Keratinocyte (primary cell): ENCODE data around the gene PSME4. TPM values are rescaled to one million over a fixed set of nuclear protein-coding genes. Genes with fewer than 3 reads are reported as not detected.
A peak's percentile ranks its signal among the peaks of the same experiment; 100 is the strongest.

Experiments
- DNase-seq: peaks from one replicate; pipeline ENCODE4 v3.0.0-alpha.2; 2011; ENCODE audit warnings: low read depth, missing footprints, low spot score
- FAIRE-seq: peaks from 2 replicates; lab custom pipeline; 2011; peaks lifted over from hg19 to GRCh38; lab: Jason Lieb, UNC
- H2AFZ ChIP-seq: 2 replicates; pipeline ENCODE4 v1.6.0; 2012; ENCODE audit warnings: low read length, control low read depth, inconsistent platforms; ENCODE audit not compliant: control insufficient read depth
- H3K27ac ChIP-seq: 2 replicates; pipeline ENCODE4 v1.5.1; 2011; ENCODE audit warnings: low read length; ENCODE audit not compliant: control insufficient read depth, insufficient read depth
- H3K27me3 ChIP-seq: 3 replicates; pipeline ENCODE4 v1.6.0; 2011; ENCODE audit warnings: low read length; ENCODE audit not compliant: control insufficient read depth, insufficient read depth; ENCODE audit errors: extremely low read depth
- H3K36me3 ChIP-seq, 2 experiments: 2 replicates in 1 of 2; 3 replicates in 1 of 2; pipeline ENCODE4 v1.5.1; 2011; ENCODE audit warnings: low read length in 2 of 2, mild to moderate bottlenecking in 1 of 2; ENCODE audit not compliant: control insufficient read depth in 2 of 2, insufficient read depth in 2 of 2; ENCODE audit errors: extremely low read depth in 1 of 2
- H3K4me1 ChIP-seq: 3 replicates; pipeline ENCODE4 v1.5.1; 2011; ENCODE audit warnings: low read length; ENCODE audit not compliant: control insufficient read depth, insufficient read depth; ENCODE audit errors: extremely low read depth
- H3K4me2 ChIP-seq: 3 replicates; pipeline ENCODE4 v1.6.0; 2011; ENCODE audit warnings: low read depth, low read length; ENCODE audit not compliant: control insufficient read depth, insufficient read depth; ENCODE audit errors: extremely low read depth
- H3K4me3 ChIP-seq, 3 experiments: fragments of 200-600 bp in 1 of 3; sonication (generic) in 1 of 3; 2 replicates in 2 of 3; 3 replicates in 1 of 3; pipeline ENCODE4 v1.5.1; 2011 to 2016; ENCODE audit warnings: low read length in 3 of 3, mild to moderate bottlenecking in 3 of 3, control low read depth in 2 of 3, inconsistent platforms in 1 of 3, low read depth in 1 of 3, mixed read lengths in 1 of 3, mixed run types in 1 of 3, moderate library complexity in 1 of 3; ENCODE audit not compliant: control insufficient read depth in 2 of 3, insufficient read depth in 2 of 3; ENCODE audit errors: extremely low read depth in 1 of 3
- H3K79me2 ChIP-seq: 2 replicates; pipeline ENCODE4 v1.6.0; 2012; ENCODE audit warnings: low read length; ENCODE audit not compliant: control insufficient read depth, insufficient read depth
- H3K9ac ChIP-seq: 3 replicates; pipeline ENCODE4 v1.6.0; 2011; ENCODE audit warnings: low read length; ENCODE audit not compliant: control insufficient read depth, insufficient read depth; ENCODE audit errors: extremely low read depth
- H3K9me1 ChIP-seq: 3 replicates; pipeline ENCODE4 v1.6.0; 2011; ENCODE audit warnings: low read length; ENCODE audit not compliant: control insufficient read depth, insufficient read depth; ENCODE audit errors: extremely low read depth
- H3K9me3 ChIP-seq: 2 replicates; pipeline ENCODE4 v1.5.1; 2012; ENCODE audit warnings: low read depth, low read length; ENCODE audit not compliant: control insufficient read depth
- H4K20me1 ChIP-seq: 3 replicates; pipeline ENCODE4 v1.6.0; 2011; ENCODE audit warnings: low read length; ENCODE audit not compliant: control insufficient read depth, insufficient read depth; ENCODE audit errors: extremely low read depth
- CTCF ChIP-seq, 3 experiments: IDR thresholded peaks in 1 of 3; conservative IDR thresholded peaks in 1 of 3; optimal IDR thresholded peaks in 1 of 3; 2 replicates in 2 of 3; 3 replicates in 1 of 3; pipeline versions ENCODE3 to v1.5.1; 2011; ENCODE audit warnings: low read length in 3 of 3, mild to moderate bottlenecking in 3 of 3, moderate library complexity in 2 of 3, control low read depth in 1 of 3, inconsistent platforms in 1 of 3; ENCODE audit not compliant: insufficient read depth in 2 of 3; ENCODE audit errors: extremely low read depth in 1 of 3
- EZH2 ChIP-seq: IDR thresholded peaks from one replicate; pipeline ENCODE4 v1.6.1; 2012; ENCODE audit warnings: inconsistent platforms, mild to moderate bottlenecking, low read length, moderate library complexity
- dilution Hi-C: fragments of 300-500 bp; cut with MboI; formaldehyde crosslinking; loops from one replicate; pipeline ENCODE4 v1.7.0; 2020; ENCODE audit warnings: low sequenced_read_pairs; ENCODE audit not compliant: extremely low pct_ligation_motif_present
- polyA minus RNA-seq, 3 experiments: library from RNA; depleted of rRNA, polyadenylated mRNA; stranded (reverse); fragments of >200 nt; gene quantifications; 1 replicate in 1 of 3; 2 replicates in 1 of 3; 3 replicates in 1 of 3; pipeline ENCODE4 v1.2.3, GENCODE V29; 2011
- polyA plus RNA-seq, 5 experiments: library from polyadenylated mRNA; depleted of rRNA in 3 of 5; stranded (reverse) in 3 of 5; stranded (forward) in 1 of 5; unstranded in 1 of 5; fragments of >200 nt; gene quantifications; 1 replicate in 1 of 5; 2 replicates in 3 of 5; 3 replicates in 1 of 5; pipeline versions ENCODE4 v1.2.1 to v1.2.3, GENCODE V29; 2011 to 2012; ENCODE audit warnings: missing spikeins in 2 of 5, low read depth in 1 of 5, low replicate concordance in 1 of 5

Gene PSME4
- polyA plus RNA-seq (45.8 to 59.4 TPM (median 46.2 TPM) in 3 replicates), polyA minus RNA-seq (25.1 to 154 TPM (median 91.7 TPM) in 3 replicates)
- polyA plus RNA-seq (2011; ENCODE audit: low read depth) = 22.6 TPM
- 36.9 and 76.6 TPM in 2 replicates for polyA plus RNA-seq (2011; cell fraction: cytosol; rRNA removed)
- polyA plus RNA-seq (2011; cell fraction: nucleus; rRNA removed) = 92.7 and 104 TPM in 2 replicates
- polyA plus RNA-seq (2012; ENCODE audit: low replicate concordance) = 41.5 and 58.1 TPM in 2 replicates
- polyA minus RNA-seq (2011; cell fraction: cytosol; rRNA and poly(A)+ RNA removed) = 46.6 TPM
- 69.2 and 158 TPM in 2 replicates for polyA minus RNA-seq (2011; cell fraction: nucleus; rRNA and poly(A)+ RNA removed)

DNA sequence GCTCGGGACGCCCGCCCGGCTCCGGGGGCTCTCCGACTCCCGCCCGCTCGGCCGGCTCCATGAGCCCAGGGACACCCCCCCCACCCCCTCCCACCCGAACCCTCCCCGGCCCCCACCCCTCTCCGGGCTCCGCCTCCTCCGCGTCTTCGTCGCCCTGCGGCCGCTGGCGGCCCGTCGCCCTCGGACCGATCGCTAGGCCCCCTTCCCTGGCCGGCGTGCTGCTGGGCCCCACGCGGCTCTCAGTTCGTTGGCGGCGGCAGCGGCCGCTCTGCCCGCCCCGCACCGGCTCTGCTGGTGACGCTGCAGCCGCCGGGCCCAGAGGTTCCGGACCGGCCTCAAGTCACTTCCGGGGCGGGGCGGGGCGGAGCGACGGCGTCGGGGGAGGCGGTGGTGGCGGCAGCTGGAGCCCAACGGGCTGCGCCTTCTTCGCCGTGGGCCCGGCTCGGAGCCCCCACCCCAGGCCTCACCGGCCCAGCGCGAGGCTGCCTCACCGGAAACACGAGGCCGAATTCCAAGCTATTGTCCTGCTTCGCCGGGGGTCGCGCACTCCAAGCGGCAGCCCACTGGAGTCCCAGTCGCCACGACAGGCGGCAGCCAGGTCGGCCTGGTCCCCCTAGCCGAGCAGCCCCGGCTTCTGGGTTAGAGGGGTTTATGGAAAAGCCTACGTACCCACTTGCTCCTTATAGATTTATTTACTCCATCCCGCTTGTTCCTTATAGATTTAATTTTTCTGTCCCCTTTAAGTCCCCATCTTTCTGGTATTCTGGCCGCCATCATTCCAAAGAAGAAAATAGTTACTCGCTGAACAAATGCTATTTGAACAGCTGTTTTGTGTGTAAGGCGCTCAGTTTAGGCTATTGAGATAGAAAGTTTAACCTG, at the start of gene PSME4:
Gene PSME4 (minus strand): TSS at position 270 of the 879 bp plus-strand sequence. CDS start 209 bp downstream, at position 61.
- Histone ChIP-seq H3K4me1 (peaks cover 17% of the 10 kb centered on the region), H3K79me2 (peaks cover 52% of the 10 kb centered on the region), H3K4me3 (peak within 1 kb of the TSS; percentile 85 to 99 (median 98)), H4K20me1 (peaks cover 3% of the 10 kb centered on the region), H3K27me3 (no peaks in the 10 kb centered on the region), H3K9ac (peak within 1 kb of the TSS; percentile 99), H3K36me3 (peaks cover 0 to 7% of the 10 kb centered on the region in 2 experiments), H3K4me2 (peak within 1 kb of the TSS; percentile 92), H3K27ac (peak within 1 kb of the TSS; percentile 98), H3K9me1 (no peaks in the 10 kb centered on the region), H3K9me3 (no peaks in the 10 kb centered on the region), H2AFZ (peak within 1 kb of the TSS; percentile 81)
- FAIRE-seq = no peak
- dilution Hi-C loops = no loop called here
- no peak for DNase-seq
- TF ChIP-seq EZH2 (no peak), CTCF (optimal IDR thresholded peaks at IDR 0.05 in 1 of 3, IDR thresholded peaks at IDR 0.05 in 1 of 3, conservative IDR thresholded peaks at IDR 0.05 in 1 of 3; ENCODE audit: extremely low read depth in 1 of 3, insufficient read depth in 2 of 3, low read length in 3 of 3) (no peak)

DNA sequence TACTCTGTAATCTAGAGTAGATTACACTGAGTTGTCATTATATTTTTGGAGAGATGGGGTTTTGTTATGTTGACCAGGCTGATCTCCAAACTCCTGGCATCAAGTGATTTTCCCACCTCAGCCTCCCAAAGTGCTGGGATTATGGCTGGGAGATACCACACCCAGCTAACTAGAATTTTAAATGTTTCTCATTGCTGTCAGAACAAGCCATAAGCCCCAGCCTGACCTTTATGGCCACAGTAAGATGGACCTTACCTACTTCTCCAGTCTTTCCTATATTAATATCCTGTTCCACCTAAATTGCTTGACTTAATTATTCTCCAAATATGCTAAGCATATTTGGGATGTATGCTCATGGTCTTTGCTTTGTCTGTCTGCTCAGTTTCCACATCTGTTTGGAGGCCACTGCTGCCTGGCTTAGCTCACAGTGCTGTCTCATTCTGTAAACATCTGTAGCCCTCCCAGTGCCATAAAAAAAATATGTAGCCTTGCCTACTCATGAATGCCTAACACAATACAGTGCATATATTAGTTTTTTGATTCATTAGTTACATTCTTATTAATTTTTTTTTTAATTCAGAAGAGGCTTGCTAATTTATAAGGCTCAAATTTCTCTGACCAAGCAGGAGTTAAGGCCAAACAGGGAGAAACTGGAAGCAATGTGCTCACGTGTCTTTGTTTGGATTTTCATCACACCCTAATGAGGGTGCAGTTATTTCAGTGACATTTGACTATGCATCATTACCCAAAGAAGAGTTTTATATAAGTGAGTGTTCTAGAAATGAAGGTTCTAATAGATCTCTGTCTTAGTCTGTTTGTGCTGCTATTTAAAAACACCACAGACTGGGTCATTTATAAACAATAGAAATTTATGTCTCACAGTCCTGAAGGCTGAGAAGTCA, 45.3 kb upstream of the PSME4 start:
- no peak overlapping the region for H2AFZ ChIP-seq
- H3K9me3 ChIP-seq = peaks cover 2% of the 10 kb centered on the region
- no peak overlapping the region for H3K27ac ChIP-seq
- no peaks in the 10 kb centered on the region for H3K79me2 ChIP-seq
- H3K9ac ChIP-seq = no peak overlapping the region
- peaks cover 0 to 2% of the 10 kb centered on the region in 2 experiments for H3K36me3 ChIP-seq
- FAIRE-seq = no peak
- H3K4me2 ChIP-seq = no peak overlapping the region
- H4K20me1 ChIP-seq = no peaks in the 10 kb centered on the region
- no peaks in the 10 kb centered on the region for H3K9me1 ChIP-seq
- no peak for TF ChIP-seq CTCF (optimal IDR thresholded peaks at IDR 0.05 in 1 of 3, IDR thresholded peaks at IDR 0.05 in 1 of 3, conservative IDR thresholded peaks at IDR 0.05 in 1 of 3; ENCODE audit: extremely low read depth in 1 of 3, insufficient read depth in 2 of 3, low read length in 3 of 3)
- no peak for TF ChIP-seq EZH2
- DNase-seq = no peak
- no peak overlapping the region for H3K4me3 ChIP-seq
- no peaks in the 10 kb centered on the region for H3K4me1 ChIP-seq
- dilution Hi-C loops = no loop called here
- no peaks in the 10 kb centered on the region for H3K27me3 ChIP-seq
